Measurements from ENCODE around the gene PTN. TPM values are rescaled to one million over a fixed set of nuclear protein-coding genes. Genes with fewer than 3 reads are reported as not detected.
A peak's percentile ranks its signal among the peaks of the same experiment; 100 is the strongest.

Gene PTN
- total RNA-seq, 1 donor from 2014 or later, result 145 TPM

GRCh38 chr7:137305901-137306621 lies 37.5 kb downstream of the PTN start:
- DNase-seq (ENCODE audit: low spot score in 2 of 2, unreplicated experiment in 2 of 2), result no peak
- peaks cover 20% of the 10 kb centered on the region for H3K9me3 Mint-ChIP-seq
- peak overlapping the region; percentile 82 for H3K27ac Mint-ChIP-seq
- no peaks in the 10 kb centered on the region for H3K27me3 Mint-ChIP-seq (ENCODE audit: low read depth)
- no peak for TF ChIP-seq CTCF (IDR thresholded peaks at IDR 0.05; ENCODE audit: unreplicated experiment)
- H3K4me3 Mint-ChIP-seq, result no peak overlapping the region
- peaks cover 45% of the 10 kb centered on the region for H3K4me1 Mint-ChIP-seq
- peaks cover 20% of the 10 kb centered on the region for H3K36me3 Mint-ChIP-seq

- H3K4me1 Mint-ChIP-seq, result peaks cover 56% of the 10 kb centered on the region
- H3K27me3 Mint-ChIP-seq (ENCODE audit: low read depth), result no peaks in the 10 kb centered on the region
- peak overlapping the region; percentile 82 for H3K27ac Mint-ChIP-seq
- H3K36me3 Mint-ChIP-seq, result peaks cover 13% of the 10 kb centered on the region
- DNase-seq (ENCODE audit: low spot score in 2 of 2, unreplicated experiment in 2 of 2), result no peak
- H3K4me3 Mint-ChIP-seq, result no peak overlapping the region
- TF ChIP-seq CTCF (IDR thresholded peaks at IDR 0.05; ENCODE audit: unreplicated experiment), result no peak
- peaks cover 13% of the 10 kb centered on the region for H3K9me3 Mint-ChIP-seq
These were observed 38.8 kb downstream of the PTN start for GRCh38 chr7:137304624-137305235.

GRCh38 chr7:137304165-137304564 lies 39.4 kb downstream of the PTN start:
- Mint-ChIP-seq H3K27me3 (ENCODE audit: low read depth) (no peaks in the 10 kb centered on the region), H3K4me3 (no peak overlapping the region), H3K27ac (peak overlapping the region; percentile 25), H3K9me3 (peaks cover 10% of the 10 kb centered on the region), H3K4me1 (peaks cover 56% of the 10 kb centered on the region), H3K36me3 (peaks cover 7% of the 10 kb centered on the region)
- TF ChIP-seq CTCF (IDR thresholded peaks at IDR 0.05; ENCODE audit: unreplicated experiment), result no peak
- no peak for DNase-seq (ENCODE audit: low spot score in 2 of 2, unreplicated experiment in 2 of 2)

GRCh38 chr7:137302081-137302480 lies 41.5 kb downstream of the PTN start:
- Mint-ChIP-seq H3K9me3 (peaks cover 4% of the 10 kb centered on the region), H3K27me3 (ENCODE audit: low read depth) (no peaks in the 10 kb centered on the region), H3K4me1 (peaks cover 61% of the 10 kb centered on the region), H3K4me3 (no peak overlapping the region), H3K36me3 (no peaks in the 10 kb centered on the region), H3K27ac (no peak overlapping the region)
- no peak for DNase-seq (ENCODE audit: low spot score in 2 of 2, unreplicated experiment in 2 of 2)
- TF ChIP-seq CTCF (IDR thresholded peaks at IDR 0.05; ENCODE audit: unreplicated experiment), result no peak

- Mint-ChIP-seq H3K4me1 (peaks cover 56% of the 10 kb centered on the region), H3K4me3 (no peak overlapping the region), H3K36me3 (no peaks in the 10 kb centered on the region), H3K9me3 (peaks cover 4% of the 10 kb centered on the region), H3K27ac (no peak overlapping the region), H3K27me3 (ENCODE audit: low read depth) (no peaks in the 10 kb centered on the region)
- no peak for DNase-seq (ENCODE audit: low spot score in 2 of 2, unreplicated experiment in 2 of 2)
- TF ChIP-seq CTCF (IDR thresholded peaks at IDR 0.05; ENCODE audit: unreplicated experiment), result no peak
These were observed 45.1 kb downstream of the PTN start for GRCh38 chr7:137298464-137298794.
